ENCODE measurements around the gene MORN5. TPM values are rescaled to one million over a fixed set of nuclear protein-coding genes. Genes with fewer than 3 reads are reported as not detected.

Gene MORN5
- total and polyA plus RNA-seq, 10 of the 15 experiments (the other 5 are each of a cell fraction or from before 2014, with no cell fraction given): not detected

- TF ChIP-seq MLLT1 (IDR thresholded peaks at IDR 0.05) (no peak), HDGF (IDR thresholded peaks at IDR 0.05) (0 out of 2 replicates have a peak, but pooled peaks have one; percentile 30), BHLHE40 (IDR thresholded peaks at IDR 0.05; ENCODE audit: borderline replicate concordance in 1 of 2, low read depth in 2 of 2, low read length in 1 of 2) (no peak)
Observed at GRCh38 chr9:122158202-122158601, 1.5 kb upstream of the MORN5 start (continued).

GRCh38 chr9:122159925-122160246 lies 178 bp downstream of the MORN5 start:
- Histone ChIP-seq H3K4me2 (ENCODE audit: control insufficient read depth, insufficient read depth) (peak overlapping the region; percentile 88), H3K9ac (ENCODE audit: control insufficient read depth, insufficient read depth, low read length) (no peak overlapping the region), H3K79me2 (ENCODE audit: control insufficient read depth, insufficient read depth, low read length) (peaks cover 25% of the 10 kb centered on the region), H3K36me3 (ENCODE audit: control insufficient read depth in 2 of 2, insufficient read depth in 2 of 2, low read length in 1 of 2) (no peaks in the 10 kb centered on the region), H3K27ac (ENCODE audit: control insufficient read depth, insufficient read depth) (no peak overlapping the region), H2AFZ (ENCODE audit: control insufficient read depth, low read depth, low read length) (peak overlapping the region; percentile 90), H3K27me3 (replicated peaks in 1 of 2; ENCODE audit: control insufficient read depth in 2 of 2, insufficient read depth in 2 of 2, low read length in 1 of 2) (peaks cover 0 to 8% of the 10 kb centered on the region in 2 experiments; a peak in 1 of 4 replicates), H3K9me3 (replicated peaks; ENCODE audit: control insufficient read depth, insufficient read depth, low read length) (no peaks in the 10 kb centered on the region; the same call in 1 of the 3 replicates), H3K4me1 (ENCODE audit: control insufficient read depth, insufficient read depth, low read length) (no peaks in the 10 kb centered on the region), H3K4me3 (peak overlapping the region; percentile 98; the same call in 1 of the 2 replicates), H4K20me1 (ENCODE audit: control insufficient read depth, insufficient read depth) (no peaks in the 10 kb centered on the region)
- no TSS peak for BruUV-seq (replicated peaks)
- no peak for ATAC-seq
- intact Hi-C loops (cut with micrococcal nuclease; ENCODE audit: unreplicated experiment): no loop called here
- DNase-seq (ENCODE audit: low read depth, low spot score): no peak
- ChIA-PET CTCF (interaction anchor here (1.5 to 7.2 kb wide), 3 partner anchors 15 to 38 kb away, joined by 4 to 43 read pairs (median 5); no protein-coding TSS in a partner anchor), SMC1A (ENCODE audit: uncharacterized antibody, unreplicated experiment) (no interaction called here), POLR2A (interaction anchor here (1.0 to 1.2 kb wide), 2 partner anchors 12 to 105 kb away, joined by 3 read pairs; partner anchors contain the start of genes MRRF and RBM18), RAD21 (ENCODE audit: unreplicated experiment) (no interaction called here)
- TF ChIP-seq KLF5 (IDR thresholded peaks at IDR 0.05; ENCODE audit: partially characterized antibody): no peak
- TF ChIP-seq CHD2 (IDR thresholded peaks at IDR 0.05; ENCODE audit: borderline replicate concordance, low read depth, low read length): 0 out of 2 replicates have a peak, but pooled peaks have one; percentile 2
- no peak for TF ChIP-seq IRF4 (IDR thresholded peaks at IDR 0.05; ENCODE audit: low read depth, low read length)
- 33% methylated on average over 6 of the region's 6 CpGs for WGBS (ENCODE audit: insufficient coverage, insufficient replicate concordance, low lambda C conversion rate, missing lambda C conversion rate)
- FAIRE-seq: no peak
- in situ Hi-C loops (cut with MboI): no loop called here

Measured in GM12878 (cell line).